GM10266 (cell line): ENCODE measurements around the gene GAB1.

Experiments
- DNase-seq: peaks from one replicate; pipeline ENCODE4 v3.0.0; 2012; ENCODE audit errors: extremely low spot score
- TF ChIP-seq, protein P1 (sequence below): IDR thresholded peaks from 2 replicates; pipeline ENCODE4 v1.5.1; 2012; ENCODE audit warnings: mild to moderate bottlenecking, low read depth; ENCODE audit not compliant: control insufficient read depth, insufficient read depth; ENCODE audit errors: missing control alignments

The GAB1 gene

DNA sequence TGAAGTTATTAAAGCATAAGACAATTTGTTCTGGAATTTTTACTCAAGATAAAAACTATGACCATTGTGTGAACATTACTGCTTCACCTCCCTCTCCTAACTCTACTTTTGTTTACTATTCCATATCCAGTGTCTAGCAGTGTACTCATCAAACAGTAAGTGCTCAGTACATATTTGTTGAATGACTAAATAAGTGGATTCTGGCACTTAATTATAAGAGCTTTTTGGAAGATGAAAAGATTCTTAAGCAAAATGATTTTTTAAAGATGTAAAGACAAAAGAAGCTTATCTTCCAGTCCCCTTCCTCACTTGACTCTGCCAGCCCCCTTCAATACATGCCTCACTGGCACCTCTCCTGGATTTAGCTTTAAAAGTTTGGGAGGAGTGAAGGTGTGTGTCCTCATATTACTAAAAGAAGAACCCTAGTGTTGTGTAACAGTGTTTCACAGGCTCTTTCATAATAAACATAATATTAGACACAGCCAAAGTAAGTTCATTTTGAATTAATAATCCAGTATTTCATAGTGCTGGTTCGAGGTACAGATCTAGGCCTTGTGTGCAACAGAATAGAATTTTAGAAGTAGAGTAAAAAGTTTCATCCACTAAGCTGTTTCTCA lies 53.0 kb downstream of the GAB1 start:
- TF ChIP-seq, protein P1, sequence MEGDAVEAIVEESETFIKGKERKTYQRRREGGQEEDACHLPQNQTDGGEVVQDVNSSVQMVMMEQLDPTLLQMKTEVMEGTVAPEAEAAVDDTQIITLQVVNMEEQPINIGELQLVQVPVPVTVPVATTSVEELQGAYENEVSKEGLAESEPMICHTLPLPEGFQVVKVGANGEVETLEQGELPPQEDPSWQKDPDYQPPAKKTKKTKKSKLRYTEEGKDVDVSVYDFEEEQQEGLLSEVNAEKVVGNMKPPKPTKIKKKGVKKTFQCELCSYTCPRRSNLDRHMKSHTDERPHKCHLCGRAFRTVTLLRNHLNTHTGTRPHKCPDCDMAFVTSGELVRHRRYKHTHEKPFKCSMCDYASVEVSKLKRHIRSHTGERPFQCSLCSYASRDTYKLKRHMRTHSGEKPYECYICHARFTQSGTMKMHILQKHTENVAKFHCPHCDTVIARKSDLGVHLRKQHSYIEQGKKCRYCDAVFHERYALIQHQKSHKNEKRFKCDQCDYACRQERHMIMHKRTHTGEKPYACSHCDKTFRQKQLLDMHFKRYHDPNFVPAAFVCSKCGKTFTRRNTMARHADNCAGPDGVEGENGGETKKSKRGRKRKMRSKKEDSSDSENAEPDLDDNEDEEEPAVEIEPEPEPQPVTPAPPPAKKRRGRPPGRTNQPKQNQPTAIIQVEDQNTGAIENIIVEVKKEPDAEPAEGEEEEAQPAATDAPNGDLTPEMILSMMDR = no peak
- DNase-seq = no peak

DNA sequence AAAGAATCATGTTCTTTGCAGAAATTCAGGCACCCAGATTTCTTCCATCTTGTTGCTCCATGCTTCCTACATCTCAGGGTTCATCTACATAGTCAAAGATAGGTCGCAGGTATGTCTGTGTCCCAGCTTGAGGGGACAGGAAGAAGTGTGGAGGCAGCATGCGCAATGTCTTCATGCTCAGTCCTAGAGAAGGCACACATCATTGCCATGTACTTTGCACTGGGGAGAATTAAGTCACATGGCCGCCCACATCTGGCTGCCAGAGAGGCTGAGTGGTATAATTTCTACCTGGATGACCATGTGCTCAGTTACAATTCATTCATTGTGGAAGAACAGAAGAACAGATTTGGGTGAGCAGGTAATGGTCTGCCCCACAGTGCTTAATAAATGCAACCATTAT lies 54.1 kb downstream of the GAB1 start:
- no peak for DNase-seq
- TF ChIP-seq, protein P1 = no peak

DNA sequence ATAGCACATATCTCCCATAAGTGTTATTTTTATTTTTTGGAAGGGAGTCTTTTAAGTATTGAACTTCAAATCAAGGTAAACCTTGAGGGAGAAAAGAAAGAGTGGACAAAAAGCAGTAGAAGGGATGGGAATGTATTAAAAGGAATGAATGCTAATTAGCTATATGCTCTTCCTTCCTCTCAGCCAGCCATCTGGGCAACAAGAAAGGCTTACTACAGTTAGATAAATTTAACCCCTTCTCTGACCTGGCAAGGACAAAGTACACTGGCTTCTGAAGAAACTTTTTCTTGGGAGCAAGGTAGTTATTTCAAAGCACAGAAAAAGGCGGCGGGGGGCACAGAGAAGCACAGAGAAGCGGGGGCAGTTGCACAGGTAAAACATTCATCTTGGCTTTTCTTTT lies 54.6 kb downstream of the GAB1 start:
- TF ChIP-seq, protein P1 = no peak
- DNase-seq = no peak

DNA sequence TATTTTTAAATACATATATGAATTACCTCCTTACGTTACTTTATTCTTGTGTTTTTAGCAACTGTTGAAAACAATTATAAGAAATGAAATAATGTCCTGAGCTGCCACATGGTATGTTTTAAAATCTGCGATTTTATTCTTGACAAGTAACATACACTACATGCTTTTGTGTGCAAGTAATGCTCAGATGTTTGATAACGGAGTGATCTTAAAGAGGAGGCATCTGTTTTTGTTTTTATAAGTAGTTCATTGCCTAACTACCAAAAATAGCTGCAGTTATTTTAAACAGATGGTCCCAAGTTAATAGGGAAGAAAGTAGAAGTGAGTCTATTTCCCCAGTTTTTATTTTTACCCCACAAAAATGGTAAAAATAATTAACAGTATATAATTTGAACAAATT lies 55.2 kb downstream of the GAB1 start:
- TF ChIP-seq, protein P1 = no peak
- DNase-seq = no peak

DNA sequence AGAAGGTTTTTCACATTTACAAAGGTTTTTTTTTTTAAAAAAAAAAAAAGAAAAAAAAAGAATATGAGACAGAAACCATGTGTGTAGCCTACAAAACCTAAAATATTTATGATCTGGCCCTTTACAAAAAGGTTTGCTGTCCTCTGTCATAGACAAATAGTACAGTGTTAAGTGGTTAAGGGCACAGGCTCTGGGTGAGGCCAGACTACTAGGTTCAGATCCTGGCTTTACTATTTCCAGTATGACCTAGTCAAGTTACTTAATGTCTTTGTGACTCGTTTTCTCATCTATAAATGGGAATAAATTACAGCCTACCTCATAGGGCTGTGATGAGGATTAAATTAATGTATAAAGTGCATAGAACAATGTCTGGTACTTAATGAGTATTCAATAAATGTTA lies 56.5 kb downstream of the GAB1 start:
- DNase-seq = no peak
- TF ChIP-seq, protein P1 = no peak

DNA sequence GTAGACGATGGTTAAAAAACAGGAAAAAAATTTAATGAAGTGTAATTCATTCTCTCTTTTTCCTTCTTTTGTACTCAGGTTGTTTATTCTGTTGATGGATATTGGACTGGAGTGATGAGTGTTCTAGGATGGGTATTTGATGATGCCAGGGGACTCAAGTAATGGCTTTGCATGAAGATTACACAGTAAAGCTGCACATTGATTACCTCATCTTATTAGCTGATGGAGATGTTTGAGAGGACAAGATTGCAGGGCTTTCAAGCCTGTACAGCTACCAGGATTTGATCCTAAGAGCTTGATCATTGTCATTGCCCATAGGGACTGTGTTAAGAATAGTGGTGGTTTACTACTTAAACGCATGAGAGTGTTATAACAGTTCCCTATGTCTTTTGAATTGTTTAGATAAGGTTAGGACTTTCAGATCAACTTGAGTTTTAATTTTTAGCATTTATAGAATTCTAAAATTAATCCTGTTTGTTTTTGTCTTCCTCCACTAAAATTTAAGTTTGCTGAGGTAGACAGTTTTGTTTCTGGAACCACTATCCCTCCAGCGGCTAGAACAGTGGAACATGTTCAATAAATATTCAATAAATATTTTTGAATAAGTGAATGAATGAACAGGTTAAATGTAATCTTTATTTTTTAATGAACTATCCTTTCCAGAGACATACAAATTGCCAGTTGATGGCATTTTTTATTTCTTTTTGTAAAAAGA lies 58.2 kb downstream of the GAB1 start:
- DNase-seq = no peak
- TF ChIP-seq, protein P1 = no peak

DNA sequence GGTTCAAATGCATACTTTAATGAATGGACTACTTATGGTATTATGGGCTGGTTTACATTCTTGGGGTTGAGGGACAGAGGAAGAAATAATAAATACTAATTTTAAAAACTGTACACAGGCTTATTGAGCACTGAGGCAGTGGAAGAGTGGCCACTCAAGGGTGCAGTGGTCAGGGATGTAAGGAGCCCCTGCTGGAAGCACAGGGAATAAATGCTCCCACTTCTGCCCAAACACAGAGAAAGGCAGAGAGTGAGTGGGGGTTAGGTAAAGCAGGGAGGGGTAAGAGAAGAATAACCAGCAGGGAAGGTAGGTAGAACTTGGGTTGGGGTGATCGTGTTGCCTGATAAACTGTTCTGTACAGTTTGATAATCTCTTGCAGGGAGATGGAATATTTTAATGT lies 60.0 kb downstream of the GAB1 start:
- TF ChIP-seq, protein P1 = no peak
- DNase-seq = no peak
